Ureter (tissue), 1 donor: ENCODE measurements around the gene COL18A1. TPM values are rescaled to one million over a fixed set of nuclear protein-coding genes. Genes with fewer than 3 reads are reported as not detected.

Experiments used
- DNase-seq: peaks from one replicate; pipeline ENCODE4 v3.0.0-alpha.2; 2020; ENCODE audit warnings: low spot score
- total RNA-seq: library from RNA; stranded (reverse); gene quantifications from one replicate; pipeline ENCODE4 v1.2.4, GENCODE V29; 2023
- donor health status: DM: yes; HTN: yes; CAD: no.

The COL18A1 gene
- total RNA-seq, 1 donor from 2014 or later, result 90.4 TPM

DNA sequence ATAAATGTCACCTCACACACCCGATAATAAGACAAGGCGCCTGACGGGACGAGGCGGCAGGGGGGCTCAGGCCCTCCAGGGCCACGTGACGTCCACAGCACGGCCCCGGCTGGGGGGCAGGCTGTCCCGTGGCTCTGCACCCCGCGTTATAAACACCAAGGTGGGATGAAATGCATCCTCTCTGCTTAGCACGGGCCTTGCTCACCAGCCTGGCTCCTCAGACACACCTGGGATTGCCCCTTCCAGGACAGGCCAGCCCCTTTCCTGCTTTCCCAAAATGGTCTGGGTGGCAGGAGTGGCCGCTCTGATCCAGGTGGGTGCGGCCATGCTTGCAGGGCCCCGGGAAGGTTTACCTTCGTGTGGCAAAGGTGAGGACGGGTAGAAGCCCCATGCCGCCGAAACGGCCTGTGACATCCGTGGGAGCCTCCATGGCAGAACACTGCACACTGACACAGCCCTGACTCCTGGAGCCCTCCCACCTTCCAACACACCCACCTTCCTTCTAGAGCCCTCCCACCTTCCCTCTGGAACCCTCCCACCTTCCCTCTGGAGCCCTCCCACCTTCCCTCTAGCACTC is 101.4 kb downstream of the COL18A1 start:
- no peak for DNase-seq

- DNase-seq, result no peak
These were observed 102.0 kb downstream of the COL18A1 start for GRCh38 chr21:45506836-45507522.

GRCh38 chr21:45507523-45507875 is 102.5 kb downstream of the COL18A1 start:
- DNase-seq, result no peak

DNA sequence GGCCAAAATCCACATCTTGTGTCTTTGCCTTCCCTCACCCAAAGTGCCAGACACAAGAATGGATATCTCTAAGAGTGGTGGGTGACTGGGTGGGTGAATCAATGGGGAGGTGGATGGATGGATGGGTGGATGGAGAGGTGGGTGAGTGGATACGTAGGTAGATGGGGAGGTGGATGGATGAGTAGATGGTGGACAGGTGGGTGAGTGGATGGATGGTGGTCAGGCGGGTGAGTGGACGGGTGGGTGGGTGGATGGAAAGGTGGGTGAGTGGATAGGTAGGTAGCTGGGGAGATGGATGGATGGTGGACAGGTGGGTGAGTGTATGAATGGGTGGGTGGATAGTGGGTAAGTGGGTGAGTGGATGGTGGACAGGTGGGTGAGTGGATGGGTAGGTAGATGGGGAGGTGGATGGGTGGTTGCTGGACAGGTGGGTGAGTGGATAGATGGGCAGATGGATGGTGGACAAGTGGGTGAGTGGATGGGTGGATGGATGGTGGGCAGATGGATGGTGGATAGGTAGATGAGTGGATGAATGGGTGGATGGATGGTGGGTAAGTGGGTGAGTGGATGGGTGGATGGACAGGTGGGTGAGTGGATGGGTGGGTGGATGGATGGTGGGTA is 103.0 kb downstream of the COL18A1 start:
- DNase-seq, result no peak

GRCh38 chr21:45508607-45509565 is 103.9 kb downstream of the COL18A1 start:
- no peak for DNase-seq

- no peak for DNase-seq
These were observed 104.9 kb downstream of the COL18A1 start for GRCh38 chr21:45509566-45510465.

- no peak for DNase-seq
These were observed 105.5 kb downstream of the COL18A1 start for GRCh38 chr21:45510466-45510955.

- no peak for DNase-seq
These were observed 106.0 kb downstream of the COL18A1 start for GRCh38 chr21:45511007-45511406.

GRCh38 chr21:45511661-45512431 is 106.9 kb downstream of the COL18A1 start:
- no peak for DNase-seq

DNA sequence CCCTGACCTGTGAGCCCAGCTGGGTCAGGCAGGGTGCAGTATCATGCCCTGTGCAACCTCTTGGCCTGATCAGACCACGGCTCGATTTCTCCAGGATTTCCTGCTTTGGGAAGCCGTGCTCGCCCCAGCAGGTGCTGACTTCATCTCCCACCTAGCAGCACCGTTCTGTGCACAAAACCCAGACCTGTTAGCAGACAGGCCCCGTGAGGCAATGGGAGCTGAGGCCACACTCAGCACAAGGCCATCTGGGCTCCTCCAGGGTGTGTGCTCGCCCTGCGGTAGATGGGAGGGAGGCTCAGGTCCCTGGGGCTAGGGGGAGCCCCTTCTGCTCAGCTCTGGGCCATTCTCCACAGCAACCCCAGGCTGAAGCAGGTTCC is 107.6 kb downstream of the COL18A1 start:
- DNase-seq, result no peak

DNA sequence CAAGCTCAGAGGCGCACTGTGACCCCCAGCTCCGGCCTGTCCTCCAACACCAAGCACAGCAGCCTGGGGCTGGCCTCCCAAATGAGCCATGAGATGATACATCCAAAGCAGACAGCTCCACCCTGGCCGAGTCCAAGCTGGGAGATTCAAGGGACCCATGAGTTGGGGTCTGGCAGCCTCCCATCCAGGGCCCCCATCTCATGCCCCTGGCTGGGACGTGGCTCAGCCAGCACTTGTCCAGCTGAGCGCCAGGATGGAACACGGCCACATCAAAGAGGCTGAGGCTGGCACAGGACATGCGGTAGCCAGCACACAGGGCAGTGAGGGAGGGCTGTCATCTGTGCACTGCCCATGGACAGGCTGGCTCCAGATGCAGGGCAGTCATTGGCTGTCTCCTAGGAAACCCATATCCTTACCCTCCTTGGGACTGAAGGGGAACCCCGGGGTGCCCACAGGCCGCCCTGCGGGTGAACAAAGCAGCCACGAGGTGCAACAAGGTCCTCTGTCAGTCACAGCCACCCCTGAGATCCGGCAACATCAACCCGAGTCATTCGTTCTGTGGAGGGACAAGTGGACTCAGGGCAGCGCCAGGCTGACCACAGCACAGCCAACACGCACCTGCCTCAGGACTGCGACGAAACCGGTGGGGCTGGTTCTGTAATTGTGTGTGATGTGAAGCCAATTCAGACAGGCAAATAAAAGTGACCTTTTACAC is 108.2 kb downstream of the COL18A1 start:
- DNase-seq, result peak; percentile 83

- no peak for DNase-seq
These were observed 108.9 kb downstream of the COL18A1 start for GRCh38 chr21:45513741-45514310.

- DNase-seq, result no peak
These were observed 109.5 kb downstream of the COL18A1 start for GRCh38 chr21:45514311-45515021.

DNA sequence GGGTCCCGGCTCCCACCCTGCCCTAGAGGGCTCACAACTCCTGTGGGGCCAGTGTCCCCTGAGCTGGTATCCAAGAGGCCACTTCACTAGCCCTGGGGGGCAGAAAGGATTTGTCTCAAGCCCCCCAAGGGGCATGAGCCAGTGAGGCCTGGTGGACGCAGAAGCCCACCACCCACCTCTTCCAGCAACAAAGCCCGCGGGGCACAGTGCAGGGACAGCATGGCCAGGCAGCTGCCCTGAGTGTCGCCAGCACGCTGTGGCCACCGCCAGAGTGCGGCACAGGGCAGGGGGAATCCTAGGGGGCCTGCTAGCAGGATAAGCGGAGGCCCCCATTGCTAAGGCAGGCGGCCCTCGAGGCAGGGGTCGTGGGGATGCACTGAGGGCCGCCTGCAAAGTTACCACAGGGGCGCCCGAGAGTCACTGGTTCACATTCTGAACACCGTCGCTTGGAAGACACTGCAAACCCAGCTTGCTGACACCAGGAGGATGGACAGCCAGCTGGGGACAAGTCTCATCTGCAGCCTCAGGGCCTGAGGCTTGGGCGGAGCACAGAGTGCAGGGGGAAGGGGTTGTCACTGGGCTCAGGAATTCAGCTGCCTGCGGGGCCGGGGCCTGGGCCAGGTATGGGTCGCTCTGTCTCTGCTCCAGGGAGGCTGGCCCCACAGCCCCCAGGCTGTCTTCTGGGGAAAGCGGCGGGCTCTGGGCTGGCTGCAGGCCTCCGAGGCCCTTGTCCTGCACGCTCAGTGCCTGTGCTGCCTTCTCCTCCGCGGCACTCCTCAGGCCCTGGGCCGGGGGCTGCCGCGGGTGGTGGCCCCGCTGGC is 110.5 kb downstream of the COL18A1 start:
- DNase-seq, result no peak

GRCh38 chr21:45516071-45516670 is 111.2 kb downstream of the COL18A1 start:
- no peak for DNase-seq

- no peak for DNase-seq
These were observed 111.7 kb downstream of the COL18A1 start for GRCh38 chr21:45516671-45517151.
